ENCODE data around the gene CC2D2B.
"Not testable (repeated sequence)": the region's sequence is repeated elsewhere in the genome, so short reads cannot be mapped to it uniquely, and the experiment has no call there.

CC2D2B gene

GRCh38 chr10:95941115-95941514 lies 33.3 kb downstream of the CC2D2B start:
- peaks cover 8% of the 10 kb centered on the region for H3K9me3 Mint-ChIP-seq
- H3K4me1 Mint-ChIP-seq, result peaks cover 5% of the 10 kb centered on the region
- no peak overlapping the region for H3K27ac Mint-ChIP-seq
- peaks cover 8% of the 10 kb centered on the region for H3K36me3 Mint-ChIP-seq
- H3K4me3 Mint-ChIP-seq, result no peak overlapping the region
- DNase-seq (ENCODE audit: low spot score in 2 of 2), result no peak
- peaks cover 2% of the 10 kb centered on the region for H3K27me3 Mint-ChIP-seq
- ATAC-seq (ENCODE audit: low read depth), result peak; percentile 55

GRCh38 chr10:95963202-95963990 lies 55.6 kb downstream of the CC2D2B start:
- Mint-ChIP-seq H3K9me3 (peaks cover 8% of the 10 kb centered on the region), H3K4me3 (peak overlapping the region; percentile 41), H3K27me3 (no peaks in the 10 kb centered on the region), H3K36me3 (peaks cover 9% of the 10 kb centered on the region), H3K27ac (peak overlapping the region; percentile 12), H3K4me1 (peaks cover 10% of the 10 kb centered on the region)
- no peak for DNase-seq (ENCODE audit: low spot score in 2 of 2)
- ATAC-seq (ENCODE audit: low read depth), result peak; percentile 59

GRCh38 chr10:95963991-95964389 lies 56.2 kb downstream of the CC2D2B start:
- Mint-ChIP-seq H3K9me3 (peaks cover 4% of the 10 kb centered on the region), H3K36me3 (peaks cover 4% of the 10 kb centered on the region), H3K27ac (peak overlapping the region; percentile 12), H3K4me3 (peak overlapping the region; percentile 41), H3K4me1 (peaks cover 10% of the 10 kb centered on the region), H3K27me3 (no peaks in the 10 kb centered on the region)
- ATAC-seq (ENCODE audit: low read depth) (peak; percentile 59), DNase-seq (ENCODE audit: low spot score in 2 of 2) (no peak)

- Mint-ChIP-seq H3K4me1 (peaks cover 10% of the 10 kb centered on the region), H3K27me3 (no peaks in the 10 kb centered on the region), H3K36me3 (peaks cover 4% of the 10 kb centered on the region), H3K9me3 (peaks cover 4% of the 10 kb centered on the region), H3K27ac (no peak overlapping the region), H3K4me3 (no peak overlapping the region)
- no peak for DNase-seq (ENCODE audit: low spot score in 2 of 2)
- no peak for ATAC-seq (ENCODE audit: low read depth)
Measured at GRCh38 chr10:95964756-95965155, 57.0 kb downstream of the CC2D2B start.

- Mint-ChIP-seq H3K4me3 (no peak overlapping the region), H3K9me3 (no peaks in the 10 kb centered on the region), H3K27me3 (no peaks in the 10 kb centered on the region), H3K36me3 (peaks cover 2% of the 10 kb centered on the region), H3K27ac (no peak overlapping the region), H3K4me1 (no peaks in the 10 kb centered on the region)
- ATAC-seq (ENCODE audit: low read depth) (no peak), DNase-seq (ENCODE audit: low spot score in 2 of 2) (no peak)
Measured at GRCh38 chr10:95976362-95977229, 68.8 kb downstream of the CC2D2B start.

GRCh38 chr10:95982200-95982599 lies 74.4 kb downstream of the CC2D2B start:
- H3K4me1 Mint-ChIP-seq, result no peaks in the 10 kb centered on the region

GRCh38 chr10:95987685-95988426 lies 80.1 kb downstream of the CC2D2B start:
- ATAC-seq (ENCODE audit: low read depth), result no peak
- no peaks in the 10 kb centered on the region for H3K36me3 Mint-ChIP-seq
- no peak overlapping the region for H3K4me3 Mint-ChIP-seq

More at GRCh38 chr10:95982200-95982599, 74.4 kb downstream of the CC2D2B start:
- Mint-ChIP-seq H3K27me3 (no peaks in the 10 kb centered on the region), H3K4me3 (no peak overlapping the region), H3K36me3 (peaks cover 2% of the 10 kb centered on the region), H3K9me3 (no peaks in the 10 kb centered on the region), H3K27ac (no peak overlapping the region)
- DNase-seq (ENCODE audit: low spot score in 2 of 2) (no peak), ATAC-seq (ENCODE audit: low read depth) (no peak)

GRCh38 chr10:95988702-95989101 lies 80.9 kb downstream of the CC2D2B start:
- no peaks in the 10 kb centered on the region for H3K36me3 Mint-ChIP-seq
- H3K27ac Mint-ChIP-seq, result no peak overlapping the region
- DNase-seq (ENCODE audit: low spot score in 2 of 2) (no peak), ATAC-seq (ENCODE audit: low read depth) (no peak)
- H3K4me1 Mint-ChIP-seq, result peaks cover 2% of the 10 kb centered on the region
- no peaks in the 10 kb centered on the region for H3K27me3 Mint-ChIP-seq
- no peaks in the 10 kb centered on the region for H3K9me3 Mint-ChIP-seq
- H3K4me3 Mint-ChIP-seq, result no peak overlapping the region

More at GRCh38 chr10:95987685-95988426, 80.1 kb downstream of the CC2D2B start:
- DNase-seq (ENCODE audit: low spot score in 2 of 2), result no peak
- Mint-ChIP-seq H3K27ac (no peak overlapping the region), H3K9me3 (no peaks in the 10 kb centered on the region), H3K4me1 (peaks cover 2% of the 10 kb centered on the region), H3K27me3 (no peaks in the 10 kb centered on the region)

- H3K27ac Mint-ChIP-seq; DNase-seq (ENCODE audit: low spot score in 2 of 2); H3K4me3 Mint-ChIP-seq; H3K27me3 Mint-ChIP-seq; H3K36me3 Mint-ChIP-seq; ATAC-seq (ENCODE audit: low read depth); H3K9me3 Mint-ChIP-seq; H3K4me1 Mint-ChIP-seq: not testable (repeated sequence)
Measured at GRCh38 chr10:95994376-95994775, 86.6 kb downstream of the CC2D2B start.

- H3K36me3 Mint-ChIP-seq, result peaks cover 5% of the 10 kb centered on the region
- no peak overlapping the region for H3K27ac Mint-ChIP-seq
- no peaks in the 10 kb centered on the region for H3K9me3 Mint-ChIP-seq
- DNase-seq (ENCODE audit: low spot score in 2 of 2) (no peak), ATAC-seq (ENCODE audit: low read depth) (no peak)
- H3K27me3 Mint-ChIP-seq, result no peaks in the 10 kb centered on the region
- H3K4me1 Mint-ChIP-seq, result peaks cover 3% of the 10 kb centered on the region
- no peak overlapping the region for H3K4me3 Mint-ChIP-seq
Measured at GRCh38 chr10:95998255-95998784, 90.5 kb downstream of the CC2D2B start.

GRCh38 chr10:96013956-96014355 lies 106.2 kb downstream of the CC2D2B start:
- no peaks in the 10 kb centered on the region for H3K27me3 Mint-ChIP-seq
- ATAC-seq (ENCODE audit: low read depth) (no peak), DNase-seq (ENCODE audit: low spot score in 2 of 2) (no peak)
- H3K4me3 Mint-ChIP-seq, result no peak overlapping the region
- no peaks in the 10 kb centered on the region for H3K9me3 Mint-ChIP-seq
- H3K4me1 Mint-ChIP-seq, result peaks cover 4% of the 10 kb centered on the region
- peaks cover 3% of the 10 kb centered on the region for H3K36me3 Mint-ChIP-seq
- H3K27ac Mint-ChIP-seq, result no peak overlapping the region

- no peaks in the 10 kb centered on the region for H3K9me3 Mint-ChIP-seq
- ATAC-seq (ENCODE audit: low read depth) (no peak), DNase-seq (ENCODE audit: low spot score in 2 of 2) (no peak)
- H3K4me1 Mint-ChIP-seq, result peaks cover 4% of the 10 kb centered on the region
- no peak overlapping the region for H3K27ac Mint-ChIP-seq
- no peaks in the 10 kb centered on the region for H3K27me3 Mint-ChIP-seq
- peaks cover 3% of the 10 kb centered on the region for H3K36me3 Mint-ChIP-seq
- H3K4me3 Mint-ChIP-seq, result no peak overlapping the region
Measured at GRCh38 chr10:96014473-96015102, 106.8 kb downstream of the CC2D2B start.

GRCh38 chr10:96017191-96017687 lies 109.5 kb downstream of the CC2D2B start:
- Mint-ChIP-seq H3K4me1 (peaks cover 4% of the 10 kb centered on the region), H3K9me3 (no peaks in the 10 kb centered on the region), H3K27ac (no peak overlapping the region), H3K27me3 (no peaks in the 10 kb centered on the region), H3K36me3 (peaks cover 3% of the 10 kb centered on the region), H3K4me3 (no peak overlapping the region)
- DNase-seq (ENCODE audit: low spot score in 2 of 2), result peak; percentile 44 to 61
- ATAC-seq (ENCODE audit: low read depth), result peak; percentile 91

All from memory B cell (primary cell).